Kidney epithelial cell (primary cell): ENCODE measurements around the gene ANGPT4. TPM values are rescaled to one million over a fixed set of nuclear protein-coding genes. Genes with fewer than 3 reads are reported as not detected.

ENCODE experiments used
- DNase-seq: peaks from one replicate; pipeline ENCODE4 v3.0.0-alpha.2; 2010; ENCODE audit warnings: low read depth
- H3K27me3 ChIP-seq: 2 replicates; pipeline ENCODE4 v1.6.0; 2011; ENCODE audit warnings: low read length; ENCODE audit not compliant: control insufficient read depth, insufficient read depth
- H3K36me3 ChIP-seq: 2 replicates; pipeline ENCODE4 v1.5.1; 2011; ENCODE audit warnings: low read length; ENCODE audit not compliant: control insufficient read depth, insufficient read depth
- H3K4me3 ChIP-seq: 2 replicates; pipeline ENCODE4 v1.5.1; 2011; ENCODE audit warnings: low read depth, mild to moderate bottlenecking, control low read depth, low read length
- CTCF ChIP-seq: IDR thresholded peaks from 2 replicates; pipeline ENCODE4 v1.5.1; 2011; ENCODE audit warnings: mild to moderate bottlenecking, moderate library complexity, low read length, control low read depth, inconsistent platforms; ENCODE audit not compliant: insufficient read depth, poor library complexity, severe bottlenecking
- total RNA-seq: library from RNA; depleted of rRNA; stranded (reverse); fragments of >200 nt; gene quantifications from 2 replicates; pipeline ENCODE4 v1.2.3, GENCODE V29; 2015

The ANGPT4 gene
- total RNA-seq, 1 donor from 2014 or later = not detected

- Histone ChIP-seq H3K36me3 (no peaks in the 10 kb centered on the region), H3K4me3 (no peak overlapping the region), H3K27me3 (peaks cover 2% of the 10 kb centered on the region)
- no peak for DNase-seq
- TF ChIP-seq CTCF = no peak
Measured at GRCh38 chr20:822651-823573, 93.2 kb downstream of the ANGPT4 start.

- Histone ChIP-seq H3K36me3 (no peaks in the 10 kb centered on the region), H3K27me3 (peaks cover 2% of the 10 kb centered on the region), H3K4me3 (no peak overlapping the region)
- no peak for TF ChIP-seq CTCF
- no peak for DNase-seq
Measured at GRCh38 chr20:821731-822065, 94.4 kb downstream of the ANGPT4 start.

GRCh38 chr20:821046-821730 is 94.9 kb downstream of the ANGPT4 start:
- TF ChIP-seq CTCF = no peak
- no peak for DNase-seq
- peaks cover 2% of the 10 kb centered on the region for H3K27me3 ChIP-seq
- H3K4me3 ChIP-seq = no peak overlapping the region
- H3K36me3 ChIP-seq = no peaks in the 10 kb centered on the region

- Histone ChIP-seq H3K36me3 (no peaks in the 10 kb centered on the region), H3K4me3 (no peak overlapping the region), H3K27me3 (peaks cover 2% of the 10 kb centered on the region)
- no peak for DNase-seq
- no peak for TF ChIP-seq CTCF
Measured at GRCh38 chr20:820323-820953, 95.7 kb downstream of the ANGPT4 start.

Other genes with a start within 250 kb of the ANGPT4 start
- gene SCRT2, start 240.5 kb downstream of the ANGPT4 start, total RNA-seq = not detected in 2 replicates
- 2.7 and 2.8 TPM in 2 replicates for gene SLC52A3, start 147.8 kb downstream of the ANGPT4 start, total RNA-seq
- gene FAM110A, start 82.6 kb downstream of the ANGPT4 start, total RNA-seq = 6.2 and 8.5 TPM in 2 replicates
- gene RSPO4, start 86.0 kb upstream of the ANGPT4 start, total RNA-seq = 1.6 and 3.3 TPM in 2 replicates
- gene PSMF1, start 202.3 kb upstream of the ANGPT4 start, total RNA-seq = 227 and 323 TPM in 2 replicates